ENCODE data around the gene EXOC3L4.

DNA sequence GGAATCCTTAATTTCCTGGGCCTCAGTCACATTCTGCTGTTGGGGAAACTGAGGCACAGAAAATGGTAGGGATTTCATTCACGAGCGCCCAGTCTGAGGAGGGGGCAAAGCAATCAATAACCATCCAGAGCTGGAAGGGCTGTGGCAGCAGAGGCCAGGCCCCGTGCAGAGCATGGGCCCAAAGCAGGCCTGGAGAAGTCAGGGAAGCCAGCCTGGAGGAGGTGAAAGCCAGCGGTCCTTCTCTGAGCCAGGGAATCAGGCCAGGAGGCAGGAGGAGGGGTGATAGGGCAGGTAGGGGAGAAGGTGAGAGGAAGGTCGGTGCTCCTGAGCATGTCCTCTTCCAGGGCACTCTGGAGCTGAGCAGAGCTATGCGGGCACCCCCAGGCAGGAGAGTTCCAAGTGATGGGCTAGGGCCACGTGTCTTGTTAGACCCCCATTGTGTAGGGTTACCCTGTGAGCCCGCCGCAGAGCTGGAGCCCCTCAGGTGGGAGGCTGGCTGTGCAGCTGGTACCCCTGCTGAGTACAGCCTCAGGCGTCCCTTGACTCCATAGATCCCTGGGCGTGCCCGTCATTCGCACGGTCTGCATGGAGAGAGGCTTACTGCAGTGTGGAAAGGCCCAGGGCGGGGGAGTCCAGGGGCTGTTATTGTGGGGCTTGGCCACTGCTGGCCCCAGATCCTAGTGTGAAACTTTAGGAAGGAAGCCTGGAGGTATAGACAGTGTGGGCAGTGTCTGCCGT is 33.5 kb downstream of the EXOC3L4 start:
- TF ChIP-seq CTCF (IDR thresholded peaks at IDR 0.05) = no peak
- no peak for TF ChIP-seq POLR2AphosphoS5 (IDR thresholded peaks at IDR 0.05; ENCODE audit: insufficient read depth in 1 of 2, low read depth in 1 of 2)
- TF ChIP-seq POLR2A (IDR thresholded peaks at IDR 0.05) = no peak
